Neural cell (in vitro differentiated cells): ENCODE data around the gene PAK2. TPM values are rescaled to one million over a fixed set of nuclear protein-coding genes. Genes with fewer than 3 reads are reported as not detected.

Source experiments
- H2AFZ ChIP-seq: fragments of 200-600, 300-800 bp; sonication (generic), shearing (Covaris generic); 2 replicates; pipeline ENCODE4 v1.6.0; 2014; ENCODE audit warnings: low read depth, mild to moderate bottlenecking, antibody characterized with exemption, low read length, moderate library complexity
- H3F3A ChIP-seq: fragments of 200-600 bp; shearing (Covaris generic); 2 replicates; pipeline ENCODE4 v1.6.1; 2016; ENCODE audit warnings: mild to moderate bottlenecking, moderate library complexity, mixed read lengths, antibody characterized with exemption, low read length; ENCODE audit not compliant: insufficient read depth, poor library complexity, severe bottlenecking
- H3K27ac ChIP-seq: fragments of 200-600, 300-800 bp; sonication (generic), shearing (Covaris generic); 2 replicates; pipeline ENCODE4 v1.5.1; 2014; ENCODE audit warnings: mild to moderate bottlenecking, low read length, moderate library complexity
- H3K27me3 ChIP-seq: fragments of 300-800, 200-600 bp; sonication (generic), shearing (Covaris generic); 2 replicates; pipeline ENCODE4 v1.6.0; 2014; ENCODE audit warnings: mild to moderate bottlenecking, low read depth, low read length, moderate library complexity; ENCODE audit not compliant: insufficient read depth
- H3K36me3 ChIP-seq: fragments of 300-800, 200-600 bp; sonication (generic), shearing (Covaris generic); 2 replicates; pipeline ENCODE4 v1.5.1; 2014; ENCODE audit warnings: mild to moderate bottlenecking, antibody characterized with exemption, low read length, moderate library complexity; ENCODE audit not compliant: insufficient read depth
- H3K4me2 ChIP-seq: fragments of 300-800, 200-600 bp; sonication (generic), shearing (Covaris generic); 2 replicates; pipeline ENCODE4 v1.6.0; 2014; ENCODE audit warnings: mild to moderate bottlenecking, low read length
- H3K4me3 ChIP-seq: fragments of 300-800, 200-600 bp; sonication (generic), shearing (Covaris generic); 2 replicates; pipeline ENCODE4 v1.5.1; 2014; ENCODE audit warnings: mild to moderate bottlenecking, low read length, moderate library complexity
- H3K79me2 ChIP-seq: fragments of 200-600 bp; shearing (Covaris generic); replicated peaks from 2 replicates; pipeline ENCODE4 v1.6.0; 2014; ENCODE audit warnings: mild to moderate bottlenecking, low read length, moderate library complexity; ENCODE audit not compliant: insufficient read depth
- H3K9ac ChIP-seq: fragments of 300-800, 200-600 bp; sonication (generic), shearing (Covaris generic); 2 replicates; pipeline ENCODE4 v1.6.1; 2016; ENCODE audit warnings: mild to moderate bottlenecking, low read length, mixed read lengths
- H3K9me2 ChIP-seq: fragments of 200-600 bp; shearing (Covaris generic); 2 replicates; pipeline ENCODE4 v1.6.1; 2016; ENCODE audit warnings: mild to moderate bottlenecking, low read length, mixed read lengths; ENCODE audit not compliant: insufficient read depth
- H3K9me3 ChIP-seq: fragments of 200-600, 300-800 bp; sonication (generic), shearing (Covaris generic); 2 replicates; pipeline ENCODE4 v1.6.1; 2016; ENCODE audit warnings: mild to moderate bottlenecking, mixed run types, low read length, moderate library complexity, mixed read lengths
- H4K20me1 ChIP-seq: fragments of 200-600 bp; shearing (Covaris generic); 2 replicates; pipeline ENCODE4 v1.6.1; 2016; ENCODE audit warnings: mild to moderate bottlenecking, mixed run types; ENCODE audit not compliant: insufficient read depth
- EP300 ChIP-seq: fragments of 450-650 bp; conservative IDR thresholded peaks from 2 replicates; pipeline ENCODE4 v1.6.1; 2014; ENCODE audit warnings: antibody characterized with exemption, mild to moderate bottlenecking, moderate library complexity; ENCODE audit not compliant: poor library complexity, severe bottlenecking
- EZH2 ChIP-seq: fragments of 200-600, 300-800 bp; shearing (Covaris generic), sonication (generic); IDR thresholded peaks from 2 replicates; pipeline ENCODE4 v1.6.1; 2014; ENCODE audit warnings: antibody characterized with exemption, low read length, borderline replicate concordance, mild to moderate bottlenecking; ENCODE audit not compliant: insufficient read depth, poor library complexity, severe bottlenecking
- MXI1 ChIP-seq: fragments of 450-650 bp; conservative IDR thresholded peaks from 2 replicates; pipeline ENCODE4 v1.6.1; 2014; ENCODE audit warnings: antibody characterized with exemption, mild to moderate bottlenecking; ENCODE audit not compliant: poor library complexity, severe bottlenecking
- POLR2AphosphoS5 ChIP-seq: IDR thresholded peaks from 2 replicates; pipeline ENCODE4 v1.6.1; 2012
- RAD21 ChIP-seq: fragments of 450-650 bp; conservative IDR thresholded peaks from 2 replicates; pipeline ENCODE4 v1.6.1; 2014; ENCODE audit warnings: antibody characterized with exemption, mild to moderate bottlenecking, moderate library complexity
- REST ChIP-seq: IDR thresholded peaks from 2 replicates; pipeline ENCODE4 v1.6.1; 2012; ENCODE audit warnings: borderline replicate concordance
- SMC3 ChIP-seq: fragments of 450-650 bp; conservative IDR thresholded peaks from 2 replicates; pipeline ENCODE4 v1.6.1; 2014; ENCODE audit warnings: antibody characterized with exemption, mild to moderate bottlenecking, moderate library complexity; ENCODE audit not compliant: poor library complexity
- TAF1 ChIP-seq: IDR thresholded peaks from 2 replicates; pipeline ENCODE4 v1.6.1; 2012; ENCODE audit warnings: low read depth
- polyA plus RNA-seq: library from polyadenylated mRNA; depleted of rRNA; stranded (reverse); fragments of >200 nt; gene quantifications from 2 replicates; pipeline ENCODE4 v1.2.3, GENCODE V29; 2014
- TF ChIP-seq, protein P1 (sequence below): fragments of 450-650 bp; IDR thresholded peaks from 2 replicates; pipeline ENCODE4 v1.5.1; 2014; ENCODE audit warnings: antibody characterized with exemption, mild to moderate bottlenecking, moderate library complexity; ENCODE audit not compliant: poor library complexity, severe bottlenecking

PAK2 gene
- polyA plus RNA-seq, 1 donor from 2014 or later, result 40.3 TPM

- Histone ChIP-seq H3K27me3 (no peaks in the 10 kb centered on the region), H3F3A (no peaks in the 10 kb centered on the region), H3K4me3 (no peak overlapping the region), H3K9me2 (no peaks in the 10 kb centered on the region), H4K20me1 (no peaks in the 10 kb centered on the region), H3K36me3 (no peaks in the 10 kb centered on the region), H3K4me2 (no peak overlapping the region), H3K9me3 (no peaks in the 10 kb centered on the region), H2AFZ (no peak overlapping the region), H3K9ac (no peak overlapping the region), H3K27ac (no peak overlapping the region), H3K79me2 (no peaks in the 10 kb centered on the region)
- TF ChIP-seq POLR2AphosphoS5 (no peak), SMC3 (no peak), RAD21 (no peak), MXI1 (no peak), EZH2 (no peak), TAF1 (no peak), REST (no peak), EP300 (no peak)
- TF ChIP-seq, protein P1, sequence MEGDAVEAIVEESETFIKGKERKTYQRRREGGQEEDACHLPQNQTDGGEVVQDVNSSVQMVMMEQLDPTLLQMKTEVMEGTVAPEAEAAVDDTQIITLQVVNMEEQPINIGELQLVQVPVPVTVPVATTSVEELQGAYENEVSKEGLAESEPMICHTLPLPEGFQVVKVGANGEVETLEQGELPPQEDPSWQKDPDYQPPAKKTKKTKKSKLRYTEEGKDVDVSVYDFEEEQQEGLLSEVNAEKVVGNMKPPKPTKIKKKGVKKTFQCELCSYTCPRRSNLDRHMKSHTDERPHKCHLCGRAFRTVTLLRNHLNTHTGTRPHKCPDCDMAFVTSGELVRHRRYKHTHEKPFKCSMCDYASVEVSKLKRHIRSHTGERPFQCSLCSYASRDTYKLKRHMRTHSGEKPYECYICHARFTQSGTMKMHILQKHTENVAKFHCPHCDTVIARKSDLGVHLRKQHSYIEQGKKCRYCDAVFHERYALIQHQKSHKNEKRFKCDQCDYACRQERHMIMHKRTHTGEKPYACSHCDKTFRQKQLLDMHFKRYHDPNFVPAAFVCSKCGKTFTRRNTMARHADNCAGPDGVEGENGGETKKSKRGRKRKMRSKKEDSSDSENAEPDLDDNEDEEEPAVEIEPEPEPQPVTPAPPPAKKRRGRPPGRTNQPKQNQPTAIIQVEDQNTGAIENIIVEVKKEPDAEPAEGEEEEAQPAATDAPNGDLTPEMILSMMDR, result no peak
These were observed 64.3 kb downstream of the PAK2 start for GRCh38 chr3:196803891-196804468.

GRCh38 chr3:196804773-196805172 lies 65.1 kb downstream of the PAK2 start:
- no peaks in the 10 kb centered on the region for H3K9me2 ChIP-seq
- no peaks in the 10 kb centered on the region for H3F3A ChIP-seq
- H4K20me1 ChIP-seq, result no peaks in the 10 kb centered on the region
- no peak for TF ChIP-seq SMC3
- no peak for TF ChIP-seq EZH2
- no peak for TF ChIP-seq EP300
- no peaks in the 10 kb centered on the region for H3K36me3 ChIP-seq
- no peaks in the 10 kb centered on the region for H3K9me3 ChIP-seq
- H2AFZ ChIP-seq, result no peak overlapping the region
- no peak overlapping the region for H3K27ac ChIP-seq
- no peak overlapping the region for H3K4me2 ChIP-seq
- H3K27me3 ChIP-seq, result no peaks in the 10 kb centered on the region
- no peak overlapping the region for H3K4me3 ChIP-seq
- H3K9ac ChIP-seq, result no peak overlapping the region
- no peaks in the 10 kb centered on the region for H3K79me2 ChIP-seq
